ENCODE data around the gene ZSWIM2.

DNA sequence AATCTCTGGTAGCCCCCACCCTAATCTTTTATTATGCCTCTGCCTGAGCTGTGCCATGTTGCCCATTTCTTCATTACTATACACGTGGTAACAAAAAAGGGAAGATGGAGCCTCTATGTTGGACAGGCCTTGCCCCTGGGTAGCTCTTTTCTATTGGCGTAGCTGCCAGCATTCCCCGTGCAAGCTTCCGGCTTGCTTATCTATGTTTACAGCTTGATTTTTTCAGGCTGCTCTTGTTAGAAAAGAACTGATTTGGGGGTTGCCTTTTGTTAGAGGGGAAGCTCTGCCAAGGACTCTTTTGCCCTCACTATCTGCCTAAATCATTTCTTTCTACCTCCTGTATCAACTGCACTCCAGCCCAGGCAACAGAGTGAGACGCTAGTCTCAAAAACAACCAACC, 45.5 kb upstream of the ZSWIM2 start:
- TF ChIP-seq, protein P1, sequence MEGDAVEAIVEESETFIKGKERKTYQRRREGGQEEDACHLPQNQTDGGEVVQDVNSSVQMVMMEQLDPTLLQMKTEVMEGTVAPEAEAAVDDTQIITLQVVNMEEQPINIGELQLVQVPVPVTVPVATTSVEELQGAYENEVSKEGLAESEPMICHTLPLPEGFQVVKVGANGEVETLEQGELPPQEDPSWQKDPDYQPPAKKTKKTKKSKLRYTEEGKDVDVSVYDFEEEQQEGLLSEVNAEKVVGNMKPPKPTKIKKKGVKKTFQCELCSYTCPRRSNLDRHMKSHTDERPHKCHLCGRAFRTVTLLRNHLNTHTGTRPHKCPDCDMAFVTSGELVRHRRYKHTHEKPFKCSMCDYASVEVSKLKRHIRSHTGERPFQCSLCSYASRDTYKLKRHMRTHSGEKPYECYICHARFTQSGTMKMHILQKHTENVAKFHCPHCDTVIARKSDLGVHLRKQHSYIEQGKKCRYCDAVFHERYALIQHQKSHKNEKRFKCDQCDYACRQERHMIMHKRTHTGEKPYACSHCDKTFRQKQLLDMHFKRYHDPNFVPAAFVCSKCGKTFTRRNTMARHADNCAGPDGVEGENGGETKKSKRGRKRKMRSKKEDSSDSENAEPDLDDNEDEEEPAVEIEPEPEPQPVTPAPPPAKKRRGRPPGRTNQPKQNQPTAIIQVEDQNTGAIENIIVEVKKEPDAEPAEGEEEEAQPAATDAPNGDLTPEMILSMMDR (IDR thresholded peaks at IDR 0.05; ENCODE audit: low read length), result no peak
- no peak for TF ChIP-seq EZH2 (optimal IDR thresholded peaks at IDR 0.05; ENCODE audit: low read depth, low read length)
- TF ChIP-seq EZH2phosphoT487 (IDR thresholded peaks at IDR 0.05; ENCODE audit: low read length), result no peak
